ENCODE measurements around the gene ZNF460.

DNA sequence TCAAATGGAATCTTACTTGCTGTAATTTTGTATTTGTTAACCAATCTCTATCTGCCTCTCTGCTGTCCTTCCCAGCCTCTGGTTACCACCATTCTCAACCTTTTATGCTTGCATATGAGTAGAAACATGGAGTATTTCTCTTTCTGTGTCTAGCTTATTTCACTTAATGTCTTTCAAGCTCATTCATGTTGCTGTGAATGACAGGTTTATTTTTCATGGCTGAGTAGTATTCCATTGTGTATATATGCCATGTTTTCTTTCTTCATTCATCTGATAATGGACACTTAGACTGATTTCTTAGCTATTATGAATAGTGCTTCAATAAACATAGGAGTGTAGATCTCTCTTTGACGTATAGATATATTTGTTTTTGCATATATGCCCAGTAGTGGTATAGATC is 13.4 kb downstream of the ZNF460 start:
- no peak for TF ChIP-seq MAFK (conservative IDR thresholded peaks at IDR 0.05 in 1 of 2, IDR thresholded peaks at IDR 0.05 in 1 of 2; ENCODE audit: low read length in 2 of 2)
- TF ChIP-seq, protein P1, sequence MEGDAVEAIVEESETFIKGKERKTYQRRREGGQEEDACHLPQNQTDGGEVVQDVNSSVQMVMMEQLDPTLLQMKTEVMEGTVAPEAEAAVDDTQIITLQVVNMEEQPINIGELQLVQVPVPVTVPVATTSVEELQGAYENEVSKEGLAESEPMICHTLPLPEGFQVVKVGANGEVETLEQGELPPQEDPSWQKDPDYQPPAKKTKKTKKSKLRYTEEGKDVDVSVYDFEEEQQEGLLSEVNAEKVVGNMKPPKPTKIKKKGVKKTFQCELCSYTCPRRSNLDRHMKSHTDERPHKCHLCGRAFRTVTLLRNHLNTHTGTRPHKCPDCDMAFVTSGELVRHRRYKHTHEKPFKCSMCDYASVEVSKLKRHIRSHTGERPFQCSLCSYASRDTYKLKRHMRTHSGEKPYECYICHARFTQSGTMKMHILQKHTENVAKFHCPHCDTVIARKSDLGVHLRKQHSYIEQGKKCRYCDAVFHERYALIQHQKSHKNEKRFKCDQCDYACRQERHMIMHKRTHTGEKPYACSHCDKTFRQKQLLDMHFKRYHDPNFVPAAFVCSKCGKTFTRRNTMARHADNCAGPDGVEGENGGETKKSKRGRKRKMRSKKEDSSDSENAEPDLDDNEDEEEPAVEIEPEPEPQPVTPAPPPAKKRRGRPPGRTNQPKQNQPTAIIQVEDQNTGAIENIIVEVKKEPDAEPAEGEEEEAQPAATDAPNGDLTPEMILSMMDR (CRISPR knock-in tag; IDR thresholded peaks at IDR 0.05): no peak
- TF ChIP-seq, protein P2, sequence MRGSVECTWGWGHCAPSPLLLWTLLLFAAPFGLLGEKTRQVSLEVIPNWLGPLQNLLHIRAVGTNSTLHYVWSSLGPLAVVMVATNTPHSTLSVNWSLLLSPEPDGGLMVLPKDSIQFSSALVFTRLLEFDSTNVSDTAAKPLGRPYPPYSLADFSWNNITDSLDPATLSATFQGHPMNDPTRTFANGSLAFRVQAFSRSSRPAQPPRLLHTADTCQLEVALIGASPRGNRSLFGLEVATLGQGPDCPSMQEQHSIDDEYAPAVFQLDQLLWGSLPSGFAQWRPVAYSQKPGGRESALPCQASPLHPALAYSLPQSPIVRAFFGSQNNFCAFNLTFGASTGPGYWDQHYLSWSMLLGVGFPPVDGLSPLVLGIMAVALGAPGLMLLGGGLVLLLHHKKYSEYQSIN (CRISPR knock-in tag; IDR thresholded peaks at IDR 0.05; ENCODE audit: borderline replicate concordance): no peak
- TF ChIP-seq KLF16 (CRISPR knock-in tag; IDR thresholded peaks at IDR 0.05): no peak
- TF ChIP-seq CENPX (CRISPR knock-in tag; IDR thresholded peaks at IDR 0.05): no peak
- TF ChIP-seq NR1H2 (CRISPR knock-in tag; IDR thresholded peaks at IDR 0.05; ENCODE audit: borderline replicate concordance, low read depth): no peak
- no peak for TF ChIP-seq SETDB1 (CRISPR knock-in tag; IDR thresholded peaks at IDR 0.05; ENCODE audit: borderline replicate concordance)
- TF ChIP-seq POLR2A (IDR thresholded peaks at IDR 0.05; ENCODE audit: insufficient read depth in 1 of 2, low read depth in 2 of 2, low read length in 2 of 2): no peak
